Mucosa of descending colon (tissue), 3 donors: Measurements from ENCODE around the gene NHERF1. TPM values are rescaled to one million over a fixed set of nuclear protein-coding genes. Genes with fewer than 3 reads are reported as not detected.

ENCODE experiments used
- ATAC-seq: fragments of 200-7000 bp; cut with Tn5 transposase; one replicate; pipeline ENCODE4 v1.9.1; 2020; ENCODE audit warnings: mild to moderate bottlenecking, moderate library complexity
- DNase-seq, 3 donors: peaks; one replicate each; pipeline ENCODE4 v3.0.0-alpha.2; 2020
- H3K36me3 ChIP-seq: fragments of 200-600 bp; one replicate; pipeline ENCODE4 v1.8.0; 2021; ENCODE audit warnings: low read depth, mild to moderate bottlenecking
- H3K4me1 ChIP-seq: fragments of 200-600 bp; one replicate; pipeline ENCODE4 v1.8.0; 2021; ENCODE audit warnings: low read depth, mild to moderate bottlenecking
- H3K4me3 ChIP-seq: fragments of 200-600 bp; one replicate; pipeline ENCODE4 v1.8.0; 2021; ENCODE audit warnings: mild to moderate bottlenecking
- H3K9me3 ChIP-seq: fragments of 200-600 bp; one replicate; pipeline ENCODE4 v1.8.0; 2021; ENCODE audit warnings: mild to moderate bottlenecking
- intact Hi-C, 2 donors: fragments of 100-400 bp; cut with DNase I in 1 of 2; cut with micrococcal nuclease in 1 of 2; formaldehyde crosslinking; loops; one replicate each; pipeline versions ENCODE4 v1.11.0 to v1.11.1; 2022; cut with DNase I, micrococcal nuclease
- long read RNA-seq, 2 donors: library from polyadenylated mRNA; unstranded; transcript quantifications; one replicate each; pipeline ENCODE4 v2.0.0, GENCODE V29; 2019 to 2021
- total RNA-seq, 3 donors: library from RNA; stranded (reverse); fragmentation: NEBNext Ultra II Directional in 2 of 3; extraction: Animal tissue kit (Norgen Biotek cat#: 25700) in 2 of 3; gene quantifications; one replicate each; pipeline versions ENCODE4 v1.2.1 to v1.2.4, GENCODE V29; 2021 to 2023
- TF ChIP-seq, protein P1 (sequence below): fragments of 200-600 bp; IDR thresholded peaks from one replicate; pipeline ENCODE4 v1.8.0; 2022; ENCODE audit warnings: antibody characterized with exemption, mild to moderate bottlenecking
- donor health status: DM: no; HTN: no; CAD: no; lungs with moderate emphysema.
- donor health status: DM: no; HTN: no; CAD: no.
- donor health status: DM: no; HTN: yes; CAD: no.

NHERF1 gene
- total RNA-seq, result 100 to 1,000 TPM; 109 to 281 (median 164) TPM
- long read RNA-seq, donor 1, transcript SLC9A3R1-201 (6 exons, 1,969 nt), result major isoform, 217 of 236 reads
- long read RNA-seq, donor 1, partial matches to known transcripts, result 1 of 236 reads
- long read RNA-seq, donor 1, other reads (novel, unspliced or antisense), result 15 of 236 reads
- long read RNA-seq, donor 2, transcript SLC9A3R1-201 (6 exons, 1,969 nt), result major isoform, 76 of 81 reads
- long read RNA-seq, donor 2, partial matches to known transcripts, result 2 of 81 reads
- long read RNA-seq, donor 2, other reads (novel, unspliced or antisense), result 3 of 81 reads

DNA sequence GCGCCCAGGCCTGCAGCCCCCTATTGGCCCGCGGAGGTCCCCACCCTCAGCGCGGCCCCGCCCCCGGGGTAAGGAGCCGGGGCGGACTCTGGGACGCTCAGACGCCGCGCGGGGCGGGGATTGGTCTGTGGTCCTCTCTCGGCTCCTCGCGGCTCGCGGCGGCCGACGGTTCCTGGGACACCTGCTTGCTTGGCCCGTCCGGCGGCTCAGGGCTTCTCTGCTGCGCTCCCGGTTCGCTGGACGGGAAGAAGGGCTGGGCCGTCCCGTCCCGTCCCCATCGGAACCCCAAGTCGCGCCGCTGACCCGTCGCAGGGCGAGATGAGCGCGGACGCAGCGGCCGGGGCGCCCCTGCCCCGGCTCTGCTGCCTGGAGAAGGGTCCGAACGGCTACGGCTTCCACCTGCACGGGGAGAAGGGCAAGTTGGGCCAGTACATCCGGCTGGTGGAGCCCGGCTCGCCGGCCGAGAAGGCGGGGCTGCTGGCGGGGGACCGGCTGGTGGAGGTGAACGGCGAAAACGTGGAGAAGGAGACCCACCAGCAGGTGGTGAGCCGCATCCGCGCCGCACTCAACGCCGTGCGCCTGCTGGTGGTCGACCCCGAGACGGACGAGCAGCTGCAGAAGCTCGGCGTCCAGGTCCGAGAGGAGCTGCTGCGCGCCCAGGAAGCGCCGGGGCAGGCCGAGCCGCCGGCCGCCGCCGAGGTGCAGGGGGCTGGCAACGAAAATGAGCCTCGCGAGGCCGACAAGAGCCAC, at the start of gene NHERF1:
TSS of gene NHERF1 (plus strand) at position 100 of the 750 bp plus-strand sequence. CDS start at position 319, 219 bp downstream.
- ATAC-seq, result peak; percentile 87
- intact Hi-C loops, result no loop called here
- no peaks in the 10 kb centered on the region for H3K9me3 ChIP-seq
- H3K4me1 ChIP-seq, result peaks cover 32% of the 10 kb centered on the region
- TF ChIP-seq, protein P1, sequence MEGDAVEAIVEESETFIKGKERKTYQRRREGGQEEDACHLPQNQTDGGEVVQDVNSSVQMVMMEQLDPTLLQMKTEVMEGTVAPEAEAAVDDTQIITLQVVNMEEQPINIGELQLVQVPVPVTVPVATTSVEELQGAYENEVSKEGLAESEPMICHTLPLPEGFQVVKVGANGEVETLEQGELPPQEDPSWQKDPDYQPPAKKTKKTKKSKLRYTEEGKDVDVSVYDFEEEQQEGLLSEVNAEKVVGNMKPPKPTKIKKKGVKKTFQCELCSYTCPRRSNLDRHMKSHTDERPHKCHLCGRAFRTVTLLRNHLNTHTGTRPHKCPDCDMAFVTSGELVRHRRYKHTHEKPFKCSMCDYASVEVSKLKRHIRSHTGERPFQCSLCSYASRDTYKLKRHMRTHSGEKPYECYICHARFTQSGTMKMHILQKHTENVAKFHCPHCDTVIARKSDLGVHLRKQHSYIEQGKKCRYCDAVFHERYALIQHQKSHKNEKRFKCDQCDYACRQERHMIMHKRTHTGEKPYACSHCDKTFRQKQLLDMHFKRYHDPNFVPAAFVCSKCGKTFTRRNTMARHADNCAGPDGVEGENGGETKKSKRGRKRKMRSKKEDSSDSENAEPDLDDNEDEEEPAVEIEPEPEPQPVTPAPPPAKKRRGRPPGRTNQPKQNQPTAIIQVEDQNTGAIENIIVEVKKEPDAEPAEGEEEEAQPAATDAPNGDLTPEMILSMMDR, result no peak
- H3K36me3 ChIP-seq, result no peaks in the 10 kb centered on the region
- DNase-seq, result peak; percentile 95 to 98 (median 97)
- H3K4me3 ChIP-seq, result peak within 1 kb of the TSS; percentile 94

DNA sequence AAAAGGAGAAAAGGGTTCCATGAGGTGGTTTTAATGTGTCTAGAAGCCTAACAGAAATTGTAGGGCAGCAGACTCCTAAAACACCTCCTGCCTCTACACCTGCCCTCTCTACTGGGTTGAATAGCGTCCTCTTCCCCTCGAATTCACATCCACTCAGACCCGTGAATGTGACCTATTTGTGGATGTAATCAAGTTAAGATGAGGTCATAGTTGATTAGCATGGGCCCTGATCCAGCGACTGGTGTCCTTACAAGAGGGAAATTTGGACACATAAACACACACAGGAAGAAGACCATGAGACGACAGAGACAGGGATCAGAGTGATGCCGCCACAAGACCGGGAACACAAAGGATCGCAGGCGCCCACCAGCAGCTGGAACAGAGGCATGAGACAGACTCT, 49.2 kb upstream of the NHERF1 start:
- DNase-seq (no peak), ATAC-seq (no peak)
- TF ChIP-seq, protein P1, result no peak
- no peaks in the 10 kb centered on the region for H3K9me3 ChIP-seq
- H3K4me1 ChIP-seq, result no peaks in the 10 kb centered on the region
- H3K36me3 ChIP-seq, result no peaks in the 10 kb centered on the region
- intact Hi-C loops, result no loop called here
- H3K4me3 ChIP-seq, result no peak overlapping the region

DNA sequence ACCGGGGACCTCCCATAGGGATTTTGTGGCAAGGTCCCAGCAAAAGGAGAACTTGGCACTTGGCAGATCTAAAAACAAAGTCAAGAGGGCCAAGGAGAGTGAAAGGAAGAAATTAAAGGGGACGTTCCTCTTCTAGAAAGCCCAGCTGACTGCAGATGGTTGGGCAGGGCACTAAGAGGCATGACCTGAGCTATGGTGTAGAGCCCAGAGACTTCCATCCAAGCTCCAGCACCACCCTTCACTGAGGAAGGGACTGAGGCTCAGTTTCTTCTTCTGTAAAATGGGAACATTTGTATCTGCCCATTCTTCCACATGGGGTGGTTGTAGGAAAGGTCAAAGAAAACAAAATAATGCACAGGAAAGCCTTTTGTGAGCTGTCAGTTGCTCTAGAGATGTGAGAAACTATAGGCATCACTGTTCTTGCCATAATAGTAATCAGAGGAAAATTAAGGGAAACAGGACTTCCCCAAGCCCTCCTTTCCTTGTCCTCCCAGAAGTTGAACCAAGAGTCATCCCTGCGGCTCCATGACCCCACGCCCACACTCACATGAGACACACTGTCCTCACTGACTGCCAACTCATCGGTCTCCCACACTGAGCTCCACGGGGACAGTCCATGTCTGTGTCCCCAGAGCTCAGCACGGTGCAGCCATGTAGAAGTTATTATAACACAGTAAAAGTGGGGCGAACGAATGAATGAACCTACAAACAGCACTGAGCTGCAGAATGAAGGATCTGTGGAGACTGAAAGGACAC, 46.1 kb upstream of the NHERF1 start:
- TF ChIP-seq, protein P1, result no peak
- H3K4me1 ChIP-seq, result no peaks in the 10 kb centered on the region
- H3K36me3 ChIP-seq, result no peaks in the 10 kb centered on the region
- DNase-seq (no peak), ATAC-seq (no peak)
- no peaks in the 10 kb centered on the region for H3K9me3 ChIP-seq
- H3K4me3 ChIP-seq, result no peak overlapping the region
- intact Hi-C loops, result no loop called here

DNA sequence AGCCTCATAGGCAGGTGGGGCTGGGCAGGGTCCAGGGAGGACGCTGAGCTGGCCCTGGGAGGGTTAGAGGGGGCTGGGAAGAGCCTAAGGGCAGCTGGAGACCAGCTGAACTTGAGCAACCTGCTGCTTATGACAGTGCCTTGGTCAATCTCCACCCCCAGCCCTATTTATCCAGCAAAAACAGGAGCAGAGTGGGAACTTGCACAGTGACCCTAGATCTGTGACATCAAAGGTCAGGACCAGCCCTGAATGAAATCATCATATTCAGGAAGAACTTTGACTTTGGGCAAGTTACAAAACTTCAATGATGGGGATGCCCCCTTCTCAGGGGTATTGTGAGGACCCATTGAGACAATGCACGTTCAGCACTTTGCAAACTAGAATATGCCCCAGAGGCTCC, 45.1 kb upstream of the NHERF1 start:
- no peak overlapping the region for H3K4me3 ChIP-seq
- DNase-seq (no peak), ATAC-seq (no peak)
- no peaks in the 10 kb centered on the region for H3K9me3 ChIP-seq
- intact Hi-C loops, result no loop called here
- no peaks in the 10 kb centered on the region for H3K4me1 ChIP-seq
- no peaks in the 10 kb centered on the region for H3K36me3 ChIP-seq
- TF ChIP-seq, protein P1, result no peak

DNA sequence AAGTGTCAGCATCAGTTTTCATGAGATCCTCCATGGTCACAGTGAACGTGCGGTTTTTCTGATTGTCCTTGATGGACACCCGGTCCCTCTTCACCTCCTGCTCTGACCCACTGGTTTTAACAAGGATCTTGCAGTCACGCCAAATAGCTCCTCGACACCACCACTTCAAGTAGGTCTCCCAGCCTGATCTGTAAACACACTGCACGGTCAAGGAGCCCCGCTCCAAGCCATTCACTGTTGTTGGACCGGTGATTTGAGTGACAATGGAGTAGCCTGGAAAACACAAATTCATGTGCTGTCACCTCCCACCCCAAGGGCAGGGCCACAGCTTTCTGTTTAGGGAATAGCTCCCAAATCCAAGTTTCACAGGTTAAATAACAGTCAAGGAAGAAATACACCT, 43.9 kb upstream of the NHERF1 start:
- TF ChIP-seq, protein P1, result no peak
- Histone ChIP-seq H3K4me3 (no peak overlapping the region), H3K36me3 (no peaks in the 10 kb centered on the region), H3K4me1 (no peaks in the 10 kb centered on the region), H3K9me3 (no peaks in the 10 kb centered on the region)
- intact Hi-C loops, result no loop called here
- ATAC-seq (no peak), DNase-seq (no peak)
